Activated naive CD8-positive, alpha-beta T cell (primary cell): ENCODE data around the gene DUXA.
A peak's percentile ranks its signal among the peaks of the same experiment; 100 is the strongest.
"Not testable (repeated sequence)": the region's sequence is repeated elsewhere in the genome, so short reads cannot be mapped to it uniquely, and the experiment has no call there.

ENCODE experiments used
- H3K27ac Mint-ChIP-seq: one replicate; pipeline ENCODE4 v1.8.0; 2021; ENCODE audit warnings: mixed read lengths
- H3K27me3 Mint-ChIP-seq: one replicate; pipeline ENCODE4 v1.8.0; 2021; ENCODE audit warnings: mixed read lengths
- H3K36me3 Mint-ChIP-seq: one replicate; pipeline ENCODE4 v1.8.0; 2021; ENCODE audit warnings: mixed read lengths
- H3K4me1 Mint-ChIP-seq: one replicate; pipeline ENCODE4 v1.8.0; 2021; ENCODE audit warnings: low read depth, mixed read lengths
- H3K4me3 Mint-ChIP-seq: one replicate; pipeline ENCODE4 v1.8.0; 2021; ENCODE audit warnings: mild to moderate bottlenecking, mixed read lengths
- H3K9me3 Mint-ChIP-seq: one replicate; pipeline ENCODE4 v1.8.0; 2021; ENCODE audit warnings: low read depth, mixed read lengths

DUXA gene

GRCh38 chr19:57167385-57167784 is at the start of gene DUXA:
DUXA (minus strand) TSS chr19:57167485; CDS start chr19:57167443, 42 bp downstream.
- H3K4me1 Mint-ChIP-seq, result peaks cover 5% of the 10 kb centered on the region
- peaks cover 14% of the 10 kb centered on the region for H3K9me3 Mint-ChIP-seq
- H3K36me3 Mint-ChIP-seq, result peaks cover 8% of the 10 kb centered on the region
- H3K4me3 Mint-ChIP-seq, result no peak within 1 kb of the TSS
- no peak within 1 kb of the TSS for H3K27ac Mint-ChIP-seq
- H3K27me3 Mint-ChIP-seq, result peaks cover 3% of the 10 kb centered on the region

DNA sequence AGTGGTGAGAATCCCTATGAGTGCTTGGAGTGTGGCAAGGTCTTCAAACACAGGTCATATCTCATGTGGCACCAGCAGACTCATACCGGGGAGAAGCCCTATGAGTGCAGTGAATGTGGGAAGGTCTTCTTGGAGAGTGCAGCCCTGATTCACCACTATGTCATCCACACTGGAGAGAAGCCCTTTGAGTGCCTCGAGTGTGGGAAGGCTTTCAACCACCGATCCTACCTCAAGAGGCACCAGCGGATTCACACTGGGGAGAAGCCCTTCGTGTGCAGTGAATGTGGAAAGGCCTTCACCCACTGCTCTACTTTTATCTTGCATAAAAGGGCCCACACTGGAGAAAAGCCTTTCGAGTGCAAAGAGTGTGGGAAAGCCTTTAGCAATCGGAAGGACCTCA is 44.8 kb upstream of the DUXA start:
- peaks cover 3% of the 10 kb centered on the region for H3K4me1 Mint-ChIP-seq
- H3K4me3 Mint-ChIP-seq, result no peak overlapping the region
- H3K36me3 Mint-ChIP-seq, result peaks cover 68% of the 10 kb centered on the region
- no peak overlapping the region for H3K27ac Mint-ChIP-seq
- H3K9me3 Mint-ChIP-seq, result peaks cover 17% of the 10 kb centered on the region
- H3K27me3 Mint-ChIP-seq, result no peaks in the 10 kb centered on the region

DNA sequence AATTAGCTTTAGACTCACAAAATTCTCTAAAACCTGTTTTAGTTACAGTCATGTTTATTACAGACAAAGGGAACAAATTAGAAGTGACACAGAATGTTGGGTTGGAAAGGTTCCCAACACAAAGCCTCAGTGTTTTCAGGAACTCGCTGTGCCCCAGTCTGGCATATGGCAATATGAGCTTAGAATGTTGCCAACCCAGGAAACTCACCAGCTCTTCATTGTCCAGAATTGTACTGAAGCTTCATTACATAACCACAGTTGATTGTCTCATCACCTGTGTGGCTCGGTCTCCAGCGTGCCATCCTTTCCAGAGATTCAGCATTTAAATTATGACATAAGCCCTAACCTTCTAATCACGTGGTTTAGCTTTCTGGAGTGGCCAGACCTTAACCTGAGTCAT is 43.1 kb upstream of the DUXA start:
- Mint-ChIP-seq H3K4me1 (peaks cover 3% of the 10 kb centered on the region), H3K36me3 (peaks cover 68% of the 10 kb centered on the region), H3K27me3 (no peaks in the 10 kb centered on the region), H3K4me3 (no peak overlapping the region), H3K9me3 (peaks cover 11% of the 10 kb centered on the region), H3K27ac (no peak overlapping the region)

- H3K4me3 Mint-ChIP-seq, result no peak overlapping the region
- no peak overlapping the region for H3K27ac Mint-ChIP-seq
- peaks cover 7% of the 10 kb centered on the region for H3K9me3 Mint-ChIP-seq
- H3K27me3 Mint-ChIP-seq, result no peaks in the 10 kb centered on the region
- peaks cover 67% of the 10 kb centered on the region for H3K36me3 Mint-ChIP-seq
- H3K4me1 Mint-ChIP-seq, result peaks cover 7% of the 10 kb centered on the region
Measured at GRCh38 chr19:57202160-57202559, 34.9 kb upstream of the DUXA start.

GRCh38 chr19:57197874-57198273 is 30.6 kb upstream of the DUXA start:
- Mint-ChIP-seq H3K4me1 (peaks cover 21% of the 10 kb centered on the region), H3K9me3 (peaks cover 21% of the 10 kb centered on the region), H3K36me3 (peaks cover 77% of the 10 kb centered on the region)
- not testable (repeated sequence) for H3K4me3 Mint-ChIP-seq, H3K27ac Mint-ChIP-seq, H3K27me3 Mint-ChIP-seq

DNA sequence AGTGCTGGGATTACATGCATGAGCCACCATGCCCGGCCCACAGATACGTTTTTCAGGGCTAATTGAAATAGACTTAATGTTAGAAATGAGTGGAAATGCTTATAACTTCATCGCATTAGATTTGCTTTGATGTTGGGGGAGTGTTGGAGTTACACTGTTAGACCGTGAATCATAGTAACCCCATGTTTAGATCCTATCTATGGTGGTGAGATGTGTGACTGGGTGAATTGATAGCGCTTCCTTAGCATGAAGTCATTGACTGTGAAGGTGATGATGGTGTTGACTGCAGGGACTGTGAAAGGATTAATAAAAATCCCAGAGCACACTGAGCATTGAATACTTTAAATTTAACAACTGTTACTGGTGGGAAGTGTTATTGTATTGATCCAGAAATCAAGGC is 25.7 kb upstream of the DUXA start:
- Mint-ChIP-seq H3K4me3 (peak overlapping the region; percentile 93), H3K9me3 (peaks cover 22% of the 10 kb centered on the region), H3K27ac (peak overlapping the region; percentile 16), H3K4me1 (peaks cover 31% of the 10 kb centered on the region), H3K27me3 (no peaks in the 10 kb centered on the region), H3K36me3 (peaks cover 60% of the 10 kb centered on the region)

DNA sequence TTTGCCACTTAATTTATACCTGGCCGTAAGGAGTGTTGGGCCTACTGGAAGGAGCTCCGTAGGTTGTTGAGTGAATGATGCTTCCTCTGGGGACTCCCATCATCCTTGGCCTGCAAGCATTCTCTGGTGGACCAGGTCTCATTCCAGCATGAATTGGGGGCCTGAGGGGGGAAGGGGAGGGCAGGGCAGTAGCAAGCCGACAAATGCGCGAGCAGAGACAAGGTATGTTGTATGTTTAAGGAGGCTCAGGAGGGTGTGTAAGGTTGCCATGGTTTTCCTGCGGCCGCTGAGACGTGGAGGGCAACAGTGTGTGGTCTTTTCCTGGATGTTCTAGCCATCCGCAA is 24.8 kb upstream of the DUXA start:
- peaks cover 27% of the 10 kb centered on the region for H3K9me3 Mint-ChIP-seq
- H3K4me1 Mint-ChIP-seq, result peaks cover 31% of the 10 kb centered on the region
- H3K4me3 Mint-ChIP-seq, result peak overlapping the region; percentile 93
- H3K27me3 Mint-ChIP-seq, result peaks cover 6% of the 10 kb centered on the region
- peaks cover 58% of the 10 kb centered on the region for H3K36me3 Mint-ChIP-seq
- peak overlapping the region; percentile 68 for H3K27ac Mint-ChIP-seq

- Mint-ChIP-seq H3K27ac (peak within 1 kb of the TSS; percentile 93), H3K4me3 (peak within 1 kb of the TSS; percentile 93), H3K27me3 (peaks cover 6% of the 10 kb centered on the region), H3K4me1 (peaks cover 31% of the 10 kb centered on the region), H3K9me3 (peaks cover 23% of the 10 kb centered on the region), H3K36me3 (peaks cover 51% of the 10 kb centered on the region)
Measured at GRCh38 chr19:57191141-57192076, 24.1 kb upstream of the DUXA start, which contains the start of gene ZNF264. ZNF264 (plus strand) TSS chr19:57191500; CDS start chr19:57191914, 414 bp downstream.

DNA sequence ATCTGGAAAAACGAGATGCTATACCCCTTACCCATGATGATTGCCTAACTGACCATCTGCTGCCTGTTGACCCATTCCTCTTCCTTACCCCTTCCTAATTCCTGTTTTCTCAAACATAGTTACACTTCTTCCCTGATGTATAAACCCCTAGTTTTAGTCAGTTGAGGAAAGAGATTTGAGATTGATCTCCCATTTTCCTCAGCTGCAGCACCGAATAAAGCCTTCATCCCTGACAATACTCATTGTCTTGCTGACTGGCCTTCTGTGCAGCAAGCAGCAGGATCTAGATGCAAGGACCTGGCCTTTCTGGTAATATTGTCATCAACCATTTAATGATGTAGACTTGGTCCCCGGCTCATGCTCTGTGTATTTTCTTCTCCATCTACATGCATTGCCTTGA is 23.0 kb upstream of the DUXA start:
- H3K36me3 Mint-ChIP-seq, result peaks cover 45% of the 10 kb centered on the region
- H3K9me3 Mint-ChIP-seq, result peaks cover 19% of the 10 kb centered on the region
- H3K4me3 Mint-ChIP-seq, result peak overlapping the region; percentile 93
- peak overlapping the region; percentile 50 for H3K27ac Mint-ChIP-seq
- peaks cover 8% of the 10 kb centered on the region for H3K27me3 Mint-ChIP-seq
- H3K4me1 Mint-ChIP-seq, result peaks cover 31% of the 10 kb centered on the region

DNA sequence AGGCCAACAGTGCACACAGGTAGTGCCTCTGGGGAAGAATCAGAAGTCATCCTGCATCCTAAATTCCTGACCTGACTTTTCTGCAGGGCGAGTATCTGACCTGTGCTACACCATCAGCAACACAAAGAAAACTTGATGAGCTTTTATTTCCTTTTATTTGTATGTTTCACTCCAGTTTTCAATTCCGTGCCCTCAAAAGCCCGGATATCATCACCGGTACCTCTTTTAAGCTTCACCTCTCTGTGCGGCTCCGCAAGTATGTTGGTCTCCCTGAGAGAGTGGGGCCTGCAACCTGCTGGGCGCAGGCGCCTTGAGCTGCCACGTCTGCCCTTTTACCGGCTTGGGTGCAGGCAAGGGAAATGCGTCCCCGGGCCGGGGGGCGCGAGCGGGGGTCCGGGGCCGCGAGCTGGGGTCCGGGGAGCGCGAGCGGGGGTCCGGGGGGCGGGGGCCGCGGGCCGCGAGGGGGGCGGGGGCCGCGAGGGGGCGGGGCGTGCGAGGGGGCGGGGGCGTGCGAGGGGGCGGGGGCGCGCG is 4.3 kb upstream of the DUXA start:
- H3K4me3 Mint-ChIP-seq, result peak overlapping the region; percentile 85
- peaks cover 12% of the 10 kb centered on the region for H3K27me3 Mint-ChIP-seq

DNA sequence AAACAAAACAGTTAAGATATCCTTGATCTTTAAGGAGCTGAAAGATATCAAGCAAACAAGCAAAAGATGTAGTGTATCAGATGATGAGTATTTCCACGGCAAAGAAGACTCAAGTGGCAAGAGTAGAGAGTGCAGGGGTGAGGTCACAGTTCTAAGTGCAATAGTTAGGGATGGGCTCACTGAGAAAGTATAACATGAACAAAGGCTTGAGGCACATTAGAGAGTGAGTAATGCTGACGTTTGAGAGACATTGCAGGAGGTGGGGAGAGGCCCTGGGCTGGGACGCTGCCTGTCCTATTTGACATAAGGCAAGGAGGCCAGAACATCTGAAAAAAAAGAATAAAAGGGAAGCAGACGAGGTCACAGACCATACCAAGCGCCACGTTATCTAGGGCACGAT is 1.4 kb downstream of the DUXA start:
- Mint-ChIP-seq H3K27ac (no peak overlapping the region), H3K4me1 (no peaks in the 10 kb centered on the region), H3K4me3 (no peak overlapping the region), H3K36me3 (peaks cover 6% of the 10 kb centered on the region), H3K9me3 (peaks cover 14% of the 10 kb centered on the region), H3K27me3 (no peaks in the 10 kb centered on the region)

More for the DNA sequence above, 4.3 kb upstream of the DUXA start:
- Mint-ChIP-seq H3K36me3 (peaks cover 29% of the 10 kb centered on the region), H3K27ac (peak overlapping the region; percentile 58), H3K9me3 (peaks cover 25% of the 10 kb centered on the region), H3K4me1 (peaks cover 11% of the 10 kb centered on the region)

GRCh38 chr19:57161985-57162539 is 5.2 kb downstream of the DUXA start:
- H3K36me3 Mint-ChIP-seq, result peaks cover 8% of the 10 kb centered on the region
- no peaks in the 10 kb centered on the region for H3K4me1 Mint-ChIP-seq
- H3K9me3 Mint-ChIP-seq, result peaks cover 9% of the 10 kb centered on the region
- no peak overlapping the region for H3K27ac Mint-ChIP-seq
- H3K27me3 Mint-ChIP-seq, result no peaks in the 10 kb centered on the region
- no peak overlapping the region for H3K4me3 Mint-ChIP-seq

DNA sequence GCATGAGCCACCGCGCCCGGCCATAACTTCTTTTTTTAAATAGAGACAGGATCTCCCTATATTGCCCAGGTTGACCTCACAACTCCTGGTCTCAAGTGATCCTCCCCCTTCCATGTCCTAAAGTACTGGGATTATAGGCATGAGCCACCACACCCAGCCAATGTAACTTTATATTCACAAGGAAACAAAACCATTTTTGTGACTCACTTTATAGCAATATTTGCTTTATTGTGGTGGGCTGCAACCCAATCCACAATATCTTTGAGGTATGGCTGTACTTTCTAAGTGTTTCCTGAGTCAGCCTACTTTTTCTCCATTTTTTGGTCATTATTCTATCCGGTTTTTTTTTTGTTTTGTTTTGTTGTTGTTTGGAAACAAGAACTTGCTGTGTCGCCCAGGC is 14.4 kb downstream of the DUXA start:
- Mint-ChIP-seq H3K27me3 (peaks cover 5% of the 10 kb centered on the region), H3K9me3 (peaks cover 14% of the 10 kb centered on the region), H3K36me3 (peaks cover 8% of the 10 kb centered on the region), H3K4me3 (no peak overlapping the region), H3K4me1 (no peaks in the 10 kb centered on the region), H3K27ac (no peak overlapping the region)

GRCh38 chr19:57141699-57142098 is 25.6 kb downstream of the DUXA start:
- H3K27me3 Mint-ChIP-seq, result peaks cover 1% of the 10 kb centered on the region
- H3K4me1 Mint-ChIP-seq, result no peaks in the 10 kb centered on the region
- peaks cover 9% of the 10 kb centered on the region for H3K9me3 Mint-ChIP-seq

GRCh38 chr19:57135797-57136196 is 31.5 kb downstream of the DUXA start:
- H3K4me3 Mint-ChIP-seq, result no peak overlapping the region
- H3K27me3 Mint-ChIP-seq, result peaks cover 2% of the 10 kb centered on the region
- H3K27ac Mint-ChIP-seq, result no peak overlapping the region
- peaks cover 19% of the 10 kb centered on the region for H3K9me3 Mint-ChIP-seq
- no peaks in the 10 kb centered on the region for H3K4me1 Mint-ChIP-seq
- H3K36me3 Mint-ChIP-seq, result peaks cover 11% of the 10 kb centered on the region

More at GRCh38 chr19:57141699-57142098, 25.6 kb downstream of the DUXA start:
- Mint-ChIP-seq H3K36me3 (peaks cover 8% of the 10 kb centered on the region), H3K27ac (no peak overlapping the region), H3K4me3 (no peak overlapping the region)
